Activated CD8-positive, alpha-beta T cell treated with anti-CD3 and anti-CD28 coated beads for 36 hours (primary cell): ENCODE results near the gene AHI1. TPM values are rescaled to one million over a fixed set of nuclear protein-coding genes. Genes with fewer than 3 reads are reported as not detected.
A peak's percentile ranks its signal among the peaks of the same experiment; 100 is the strongest.

Experiments used
- ATAC-seq: fragments of 200-7000 bp; cut with Tn5 transposase; one replicate; pipeline ENCODE4 v1.10.0; 2021; ENCODE audit warnings: mild to moderate bottlenecking, moderate library complexity
- CTCF ChIA-PET: fragments of 350-600 bp; sonication (Branson Sonifier 250); formaldehyde crosslinking; loops from one replicate; lab custom pipeline; 2021; ENCODE audit warnings: antibody characterized with exemption; lab: Charles Lee
- POLR2A ChIA-PET: fragments of 350-600 bp; sonication (Branson Sonifier 250); formaldehyde crosslinking; loops from one replicate; lab custom pipeline; 2021; ENCODE audit warnings: antibody characterized with exemption; lab: Charles Lee
- DNase-seq: peaks from one replicate; pipeline ENCODE4 v3.0.0-alpha.2; 2020
- H3K27ac Mint-ChIP-seq: one replicate; pipeline ENCODE4 v1.8.0; 2021; ENCODE audit warnings: mild to moderate bottlenecking, mixed read lengths
- H3K27me3 Mint-ChIP-seq: one replicate; pipeline ENCODE4 v1.8.0; 2021; ENCODE audit warnings: mixed read lengths
- H3K36me3 Mint-ChIP-seq: one replicate; pipeline ENCODE4 v1.8.0; 2021; ENCODE audit warnings: low read depth, mixed read lengths
- H3K4me1 Mint-ChIP-seq: one replicate; pipeline ENCODE4 v1.8.0; 2021; ENCODE audit warnings: low read depth, mixed read lengths
- H3K4me3 Mint-ChIP-seq: one replicate; pipeline ENCODE4 v1.8.0; 2021; ENCODE audit warnings: mild to moderate bottlenecking, moderate library complexity, mixed read lengths
- H3K9me3 Mint-ChIP-seq: one replicate; pipeline ENCODE4 v1.8.0; 2021; ENCODE audit warnings: mixed read lengths
- CTCF ChIP-seq: fragments of 200-600 bp; IDR thresholded peaks from one replicate; pipeline ENCODE4 v1.8.0; 2022; ENCODE audit warnings: antibody characterized with exemption, mild to moderate bottlenecking
- intact Hi-C: fragments of 100-400 bp; cut with micrococcal nuclease; formaldehyde crosslinking; loops from one replicate; pipeline ENCODE4 v1.10.0; 2022
- total RNA-seq, 2 experiments: library from RNA; stranded (reverse); gene quantifications; one replicate each; pipeline ENCODE4 v1.2.3, GENCODE V29; 2021

Gene AHI1
- total RNA-seq, 2 experiments from 2014 or later = 32.1 to 33.3 TPM

DNA sequence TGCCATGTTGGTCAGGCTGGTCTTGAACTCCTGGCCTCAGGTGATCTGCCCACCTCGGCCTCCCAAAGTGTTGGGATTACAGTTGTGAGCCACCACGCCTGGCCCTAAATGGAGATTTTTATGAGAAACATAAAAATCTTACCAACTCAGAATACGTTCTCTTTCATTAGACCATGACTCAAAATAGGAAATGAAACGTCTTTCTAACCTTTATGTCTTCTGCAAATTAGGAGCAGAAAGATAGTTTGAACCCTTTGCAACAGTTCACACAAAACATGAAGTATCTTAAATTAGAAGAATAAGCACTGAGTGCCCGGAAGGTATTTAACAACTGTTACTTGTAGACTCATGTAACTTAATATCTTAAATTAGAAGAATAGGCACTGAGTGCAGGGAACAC is 48.3 kb downstream of the AHI1 start:
- Mint-ChIP-seq H3K4me1 (peaks cover 2% of the 10 kb centered on the region), H3K27me3 (no peaks in the 10 kb centered on the region), H3K9me3 (no peaks in the 10 kb centered on the region), H3K4me3 (no peak overlapping the region), H3K27ac (no peak overlapping the region), H3K36me3 (peaks cover 23% of the 10 kb centered on the region)
- ChIA-PET CTCF (interaction anchor here (1.1 to 4.7 kb wide), 5 partner anchors 9 to 778 kb away, joined by 3 to 27 read pairs (median 4); no protein-coding TSS in a partner anchor), POLR2A (interaction anchor here (0.6 kb wide), 1 partner anchor 491 kb away, joined by 3 read pairs; no protein-coding TSS in a partner anchor)
- intact Hi-C loops = no loop called here
- DNase-seq = no peak
- ATAC-seq = no peak
- TF ChIP-seq CTCF = no peak

DNA sequence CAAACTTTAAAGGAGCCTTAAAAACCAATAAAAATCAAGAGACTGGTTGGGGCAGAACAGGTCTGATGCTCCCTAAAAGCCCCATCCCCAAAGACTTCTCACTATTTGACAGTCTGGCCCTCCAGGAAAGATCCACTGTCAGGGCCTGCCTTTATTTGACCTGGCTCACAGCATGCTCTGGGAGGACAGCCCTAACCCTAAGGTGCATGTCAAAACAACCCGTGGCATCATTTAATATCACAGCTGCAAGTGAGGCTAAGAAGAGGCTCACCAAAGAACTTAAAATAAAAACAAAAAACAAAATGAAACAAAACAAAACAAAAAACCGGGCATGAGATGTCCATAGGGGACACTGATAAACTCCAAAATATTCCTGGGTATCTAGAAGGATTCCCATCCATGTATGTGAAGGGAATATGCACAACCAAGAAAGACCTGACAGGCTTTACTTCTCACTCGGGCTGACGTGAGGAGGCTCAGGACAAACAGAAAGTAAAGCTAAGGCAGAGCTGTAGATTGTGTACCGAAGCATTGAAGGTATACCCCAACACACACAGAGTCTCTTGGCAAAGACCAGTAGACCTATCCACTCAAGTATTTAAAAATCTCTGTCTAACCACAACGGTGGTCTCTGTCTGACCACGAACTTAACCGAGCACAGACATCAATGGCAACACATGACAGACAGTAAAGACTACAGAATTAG is 57.3 kb downstream of the AHI1 start:
- ATAC-seq (peak; percentile 45), DNase-seq (no peak)
- TF ChIP-seq CTCF = no peak
- H3K4me3 Mint-ChIP-seq = peak overlapping the region; percentile 45
- H3K4me1 Mint-ChIP-seq = peaks cover 26% of the 10 kb centered on the region
- no peaks in the 10 kb centered on the region for H3K9me3 Mint-ChIP-seq
- H3K36me3 Mint-ChIP-seq = peaks cover 18% of the 10 kb centered on the region
- ChIA-PET POLR2A (no interaction called here), CTCF (interaction anchor here (1.0 to 2.5 kb wide), 6 partner anchors 10 to 500 kb away, joined by 4 to 18 read pairs (median 5); no protein-coding TSS in a partner anchor)
- peak overlapping the region; percentile 44 for H3K27ac Mint-ChIP-seq
- no peaks in the 10 kb centered on the region for H3K27me3 Mint-ChIP-seq
- intact Hi-C loops = no loop called here

GRCh38 chr6:135439549-135439948 is 58.0 kb downstream of the AHI1 start:
- ChIA-PET POLR2A (no interaction called here), CTCF (interaction anchor here (0.7 to 2.5 kb wide), 11 partner anchors 11 to 499 kb away, joined by 3 to 18 read pairs (median 4); no protein-coding TSS in a partner anchor)
- Mint-ChIP-seq H3K4me1 (peaks cover 26% of the 10 kb centered on the region), H3K36me3 (peaks cover 18% of the 10 kb centered on the region), H3K4me3 (no peak overlapping the region), H3K9me3 (no peaks in the 10 kb centered on the region), H3K27me3 (no peaks in the 10 kb centered on the region), H3K27ac (peak overlapping the region; percentile 34)
- intact Hi-C loops = no loop called here
- DNase-seq (no peak), ATAC-seq (no peak)
- no peak for TF ChIP-seq CTCF

DNA sequence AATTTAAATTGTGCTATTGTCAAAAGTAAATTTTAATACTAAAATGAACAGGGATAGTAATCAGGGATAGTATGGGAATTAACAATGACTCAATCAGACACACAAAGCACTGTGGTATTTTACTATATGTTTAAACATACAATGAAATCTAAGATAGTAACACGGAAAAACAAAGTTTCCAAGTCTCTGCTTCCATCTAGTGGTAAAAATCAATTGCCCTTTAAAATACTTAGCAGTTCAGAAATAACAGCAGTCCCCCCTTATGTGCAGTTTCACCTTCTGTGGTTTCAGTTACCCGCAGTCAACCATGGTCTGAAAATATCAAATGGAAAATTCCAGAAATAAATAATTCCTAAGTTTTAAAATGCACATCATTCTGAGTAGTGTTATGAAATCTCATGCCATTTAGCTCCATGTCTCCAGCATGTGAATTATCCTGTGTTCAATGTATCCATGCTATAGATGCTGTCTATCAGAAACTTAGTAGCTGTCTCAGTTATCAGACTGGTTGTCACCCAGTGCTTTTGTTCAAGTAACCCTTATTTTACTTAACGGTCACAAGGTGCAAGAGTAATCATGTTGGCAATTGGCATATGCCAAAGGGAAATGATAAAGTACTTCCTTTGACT is 58.5 kb downstream of the AHI1 start:
- TF ChIP-seq CTCF = peak; percentile 85
- Mint-ChIP-seq H3K4me1 (peaks cover 26% of the 10 kb centered on the region), H3K27ac (peak overlapping the region; percentile 34), H3K9me3 (no peaks in the 10 kb centered on the region), H3K36me3 (peaks cover 18% of the 10 kb centered on the region), H3K4me3 (no peak overlapping the region), H3K27me3 (no peaks in the 10 kb centered on the region)
- intact Hi-C loops = no loop called here
- CTCF ChIA-PET = interaction anchor here (0.7 to 2.5 kb wide), 11 partner anchors 12 to 499 kb away, joined by 3 to 18 read pairs (median 4); no protein-coding TSS in a partner anchor
- POLR2A ChIA-PET = no interaction called here
- ATAC-seq (no peak), DNase-seq (peak; percentile 7)

DNA sequence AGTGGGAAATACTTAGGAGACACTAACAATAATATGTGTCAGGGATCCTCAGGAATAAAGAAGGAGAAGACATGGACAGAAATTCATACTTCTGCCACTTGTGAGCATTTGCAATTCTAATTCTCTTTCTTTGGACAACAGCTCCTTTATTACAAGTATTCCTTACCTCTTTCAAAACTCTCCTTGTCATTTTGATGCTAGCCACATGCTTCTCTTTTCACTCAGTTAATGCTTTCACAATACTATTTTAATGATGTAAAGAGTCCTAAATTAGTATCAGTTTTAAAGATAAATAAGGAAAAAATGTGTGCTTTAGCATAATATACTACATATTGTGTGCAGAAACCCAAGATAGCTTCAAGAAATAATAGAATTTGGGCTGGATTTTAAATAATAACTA is 62.5 kb downstream of the AHI1 start:
- CTCF ChIA-PET = interaction anchor here (1.4 to 1.7 kb wide), 2 partner anchors 10 to 16 kb away, joined by 4 to 5 read pairs; no protein-coding TSS in a partner anchor

More for the DNA sequence above, 62.5 kb downstream of the AHI1 start:
- intact Hi-C loops = no loop called here
- no peak for ATAC-seq
- H3K27me3 Mint-ChIP-seq = no peaks in the 10 kb centered on the region
- no peak for TF ChIP-seq CTCF
- POLR2A ChIA-PET = no interaction called here
- peaks cover 15% of the 10 kb centered on the region for H3K4me1 Mint-ChIP-seq
- DNase-seq = no peak
- H3K4me3 Mint-ChIP-seq = no peak overlapping the region
- peaks cover 17% of the 10 kb centered on the region for H3K36me3 Mint-ChIP-seq
- H3K9me3 Mint-ChIP-seq = no peaks in the 10 kb centered on the region
- no peak overlapping the region for H3K27ac Mint-ChIP-seq
